ENCODE results near the gene AP2M1. TPM values are rescaled to one million over a fixed set of nuclear protein-coding genes. Genes with fewer than 3 reads are reported as not detected.

The AP2M1 gene
- total and polyA plus RNA-seq, 10 of the 15 experiments (the other 5 are each of a cell fraction or from before 2014, with no cell fraction given): 65.6 to 356 (median 161) TPM

- TF ChIP-seq ATF7 (IDR thresholded peaks at IDR 0.05; ENCODE audit: low read depth) (no peak), ZNF592 (IDR thresholded peaks at IDR 0.05) (no peak), ZZZ3 (IDR thresholded peaks at IDR 0.05; ENCODE audit: control insufficient read depth, insufficient read length, low read depth) (no peak), CREB1 (IDR thresholded peaks at IDR 0.05; ENCODE audit: low read depth) (peak; percentile 71; the same call in 1 of the 2 replicates), SRF (IDR thresholded peaks at IDR 0.05; ENCODE audit: low read depth in 2 of 2, low read length in 2 of 2) (no peak), ETV6 (conservative IDR thresholded peaks at IDR 0.05 in 1 of 2, IDR thresholded peaks at IDR 0.05 in 1 of 2; ENCODE audit: borderline replicate concordance in 1 of 2, low read depth in 1 of 2) (no peak), ESRRA (IDR thresholded peaks at IDR 0.05; ENCODE audit: low read length) (no peak), BCLAF1 (IDR thresholded peaks at IDR 0.05) (no peak), KLF5 (IDR thresholded peaks at IDR 0.05; ENCODE audit: partially characterized antibody) (no peak), MAX (IDR thresholded peaks at IDR 0.05; ENCODE audit: low read depth, low read length) (peak; percentile 57; the same call in 1 of the 2 replicates), CBX3 (IDR thresholded peaks at IDR 0.05; ENCODE audit: borderline replicate concordance, low read depth) (no peak), IRF4 (IDR thresholded peaks at IDR 0.05; ENCODE audit: low read depth, low read length) (no peak), CBX5 (IDR thresholded peaks at IDR 0.05; ENCODE audit: low read depth) (no peak), BMI1 (IDR thresholded peaks at IDR 0.05; ENCODE audit: borderline replicate concordance) (no peak), BCL3 (IDR thresholded peaks at IDR 0.05; ENCODE audit: borderline replicate concordance, insufficient read depth, low read depth, low read length, poor library complexity, severe bottlenecking) (no peak), ZSCAN29 (IDR thresholded peaks at IDR 0.05) (no peak), NR2C2 (IDR thresholded peaks at IDR 0.05; ENCODE audit: borderline replicate concordance, control insufficient read depth, insufficient read length, low read depth) (no peak), CEBPB (IDR thresholded peaks at IDR 0.05; ENCODE audit: borderline replicate concordance in 1 of 2, low read depth in 2 of 2, low read length in 2 of 2) (no peak), POLR2AphosphoS2 (IDR thresholded peaks at IDR 0.05; ENCODE audit: low read depth, low read length) (peak; percentile 76; the same call in 1 of the 2 replicates), SMARCA5 (IDR thresholded peaks at IDR 0.05) (no peak), JUND (IDR thresholded peaks at IDR 0.05; ENCODE audit: low read depth, low read length) (no peak)
Measured at GRCh38 chr3:184185461-184186183, 11.0 kb downstream of the AP2M1 start (continued).

Data from GM12878 (cell line).